NCI-H524 treated with DMSO at 0.1 percent for 48 hours (cell line): Measurements from ENCODE around the gene STYXL2.

Source experiments
- DNase-seq: peaks from one replicate; lab custom pipeline; 2025; lab: John Stamatoyannopoulos, UW

Gene STYXL2

DNA sequence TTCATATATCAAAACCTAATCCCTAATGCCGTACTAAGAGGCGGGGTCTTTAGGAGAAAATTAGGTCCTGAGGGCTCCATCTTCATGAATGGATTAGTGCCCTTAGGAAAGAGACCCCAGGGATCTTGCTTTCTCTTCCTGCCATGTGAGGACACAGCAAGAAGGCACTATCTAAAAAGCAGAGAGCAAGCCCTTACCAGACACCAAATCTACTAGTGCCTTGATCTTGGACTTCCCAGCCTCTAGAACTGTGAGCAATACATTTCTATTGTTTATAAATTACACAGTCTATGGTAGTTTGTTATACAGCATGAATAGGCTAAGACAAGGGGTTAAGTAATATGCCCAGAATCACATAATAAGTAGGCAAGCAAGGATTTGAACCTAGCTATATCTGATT, 42.9 kb downstream of the STYXL2 start:
- no peak for DNase-seq

DNA sequence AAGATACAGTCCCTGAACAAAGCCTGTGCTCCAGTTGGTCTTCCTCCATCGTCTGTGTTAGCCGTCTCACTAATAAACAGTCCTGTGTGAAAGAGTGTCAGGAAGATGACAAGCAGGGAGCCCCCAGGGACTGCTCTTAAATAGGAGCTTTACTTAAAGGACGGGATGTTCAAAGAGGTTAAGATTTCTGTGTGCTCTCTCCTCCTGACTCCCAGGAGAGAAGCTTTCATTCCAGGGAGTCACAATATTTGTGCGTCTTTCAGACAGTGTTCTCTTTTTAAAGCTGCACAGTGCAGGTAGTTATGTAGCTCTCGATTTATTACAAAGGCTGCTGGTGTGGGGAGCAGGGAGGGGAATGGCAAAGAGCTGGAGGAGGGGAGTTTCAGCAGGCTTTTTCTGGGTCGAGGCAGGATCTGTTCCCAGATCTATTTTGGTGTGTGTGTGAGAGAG, 43.5 kb downstream of the STYXL2 start:
- peak; percentile 34 for DNase-seq

DNA sequence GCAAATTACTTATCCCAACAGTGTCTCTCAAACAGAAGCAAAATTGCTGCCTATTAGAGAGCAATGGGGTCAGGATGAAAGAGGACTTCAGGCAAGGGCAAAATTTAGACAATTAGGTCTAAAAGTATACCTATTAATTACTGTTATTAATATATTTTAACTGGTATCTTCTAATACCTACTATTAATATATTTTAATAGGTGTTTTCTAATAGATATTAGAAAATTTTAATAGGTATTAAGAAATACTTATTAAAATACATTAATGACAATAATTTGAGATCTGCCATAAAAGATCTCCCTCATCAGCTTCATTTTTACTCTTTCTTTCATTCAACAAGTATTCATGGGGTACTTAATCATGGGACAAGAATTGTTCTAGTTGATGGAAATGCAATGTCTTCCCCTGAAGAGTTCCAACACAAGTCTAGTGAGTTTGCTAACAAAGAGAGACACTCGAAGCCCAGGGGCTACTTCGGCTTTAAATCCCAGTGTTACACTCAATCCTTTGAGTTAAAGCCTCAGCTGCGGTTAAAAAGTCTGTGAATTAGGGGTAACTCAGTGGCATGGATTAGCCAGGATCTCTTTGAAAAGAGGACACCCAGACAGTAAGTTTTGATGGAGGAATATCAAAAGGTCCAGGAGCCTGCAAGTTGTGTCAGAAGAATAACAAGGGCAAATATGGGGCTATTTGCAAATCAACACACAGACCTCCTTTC, 44.1 kb downstream of the STYXL2 start:
- DNase-seq = no peak

DNA sequence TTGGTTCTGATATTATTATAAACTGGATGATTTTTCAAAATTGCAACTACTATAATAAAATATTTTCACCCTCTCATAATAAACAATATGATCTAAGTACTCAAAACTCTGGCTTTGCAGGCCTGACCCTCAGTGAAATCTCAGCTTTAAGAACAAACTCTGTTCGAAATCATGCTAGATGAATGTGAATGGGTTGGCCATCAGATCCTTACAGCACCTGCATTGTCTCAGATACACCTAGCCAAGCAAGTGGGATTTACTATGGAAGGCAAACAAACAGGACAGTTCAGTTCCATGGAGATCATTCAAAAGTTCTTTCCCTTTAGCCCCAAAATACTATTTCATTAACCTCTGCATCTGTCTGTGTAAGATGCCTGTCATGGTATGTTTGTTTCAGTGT, 44.8 kb downstream of the STYXL2 start:
- no peak for DNase-seq

DNA sequence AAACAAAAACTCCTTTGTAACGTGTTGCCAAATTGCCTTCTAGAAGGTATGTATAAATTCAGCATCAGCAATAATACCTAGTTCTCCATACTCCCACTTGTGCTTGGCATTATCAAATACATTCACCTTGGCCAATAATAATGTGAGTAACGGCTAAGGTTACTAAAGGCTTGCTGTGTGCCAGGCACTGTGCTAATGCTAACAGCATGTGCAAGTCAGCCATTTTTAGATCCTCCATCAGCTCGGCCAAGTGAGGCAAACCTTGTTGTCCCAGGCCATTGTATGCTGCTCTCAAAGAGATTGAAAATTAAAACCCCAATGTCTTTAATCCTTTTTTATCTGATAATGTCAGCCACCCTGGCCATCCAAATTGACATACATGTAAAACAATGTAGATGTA, 48.1 kb downstream of the STYXL2 start:
- DNase-seq = no peak
